Measurements from ENCODE around the gene PCDHGA11. TPM values are rescaled to one million over a fixed set of nuclear protein-coding genes. Genes with fewer than 3 reads are reported as not detected.
A peak's percentile ranks its signal among the peaks of the same experiment; 100 is the strongest.
"Not testable (repeated sequence)": the region's sequence is repeated elsewhere in the genome, so short reads cannot be mapped to it uniquely, and the experiment has no call there.

The PCDHGA11 gene
- total RNA-seq, 2 donors from 2014 or later: 0.33 to 0.55 TPM

GRCh38 chr5:141409598-141410306 lies 11.1 kb upstream of the PCDHGA11 start:
- Mint-ChIP-seq H3K27ac (no peak overlapping the region), H3K4me3 (peak overlapping the region; percentile 76), H3K4me1 (ENCODE audit: low read depth in 2 of 2) (peaks cover 31 to 36% of the 10 kb centered on the region in 2 donors), H3K36me3 (peaks cover 35% of the 10 kb centered on the region), H3K27me3 (peaks cover 26 to 65% of the 10 kb centered on the region in 2 donors), H3K9me3 (no peaks in the 10 kb centered on the region)
- DNase-seq (ENCODE audit: low spot score) (no peak), ATAC-seq (no peak)

- Mint-ChIP-seq H3K27ac (no peak overlapping the region), H3K27me3 (peaks cover 21 to 66% of the 10 kb centered on the region in 2 donors), H3K36me3 (peaks cover 35% of the 10 kb centered on the region), H3K4me3 (no peak overlapping the region), H3K9me3 (no peaks in the 10 kb centered on the region), H3K4me1 (ENCODE audit: low read depth in 2 of 2) (peaks cover 31 to 43% of the 10 kb centered on the region in 2 donors)
- no peak for ATAC-seq
- no peak for DNase-seq (ENCODE audit: low spot score)
These were observed 9.3 kb upstream of the PCDHGA11 start for GRCh38 chr5:141411575-141411974.

- peaks cover 26 to 62% of the 10 kb centered on the region in 2 donors for H3K27me3 Mint-ChIP-seq
- H3K36me3 Mint-ChIP-seq: peaks cover 39% of the 10 kb centered on the region
- ATAC-seq (peak; percentile 74 to 75), DNase-seq (ENCODE audit: low spot score) (no peak)
- peak within 1 kb of the TSS; percentile 34 to 58 for H3K27ac Mint-ChIP-seq
- peak within 1 kb of the TSS; percentile 92 for H3K4me3 Mint-ChIP-seq
- H3K4me1 Mint-ChIP-seq (ENCODE audit: low read depth in 2 of 2): peaks cover 31 to 41% of the 10 kb centered on the region in 2 donors
- H3K9me3 Mint-ChIP-seq: peaks cover 2% of the 10 kb centered on the region
These were observed 7.9 kb upstream of the PCDHGA11 start, which contains the start of gene PCDHGA10 for GRCh38 chr5:141412854-141413539. PCDHGA10 (plus strand) TSS chr5:141412987; CDS start chr5:141413176, 189 bp downstream.

DNA sequence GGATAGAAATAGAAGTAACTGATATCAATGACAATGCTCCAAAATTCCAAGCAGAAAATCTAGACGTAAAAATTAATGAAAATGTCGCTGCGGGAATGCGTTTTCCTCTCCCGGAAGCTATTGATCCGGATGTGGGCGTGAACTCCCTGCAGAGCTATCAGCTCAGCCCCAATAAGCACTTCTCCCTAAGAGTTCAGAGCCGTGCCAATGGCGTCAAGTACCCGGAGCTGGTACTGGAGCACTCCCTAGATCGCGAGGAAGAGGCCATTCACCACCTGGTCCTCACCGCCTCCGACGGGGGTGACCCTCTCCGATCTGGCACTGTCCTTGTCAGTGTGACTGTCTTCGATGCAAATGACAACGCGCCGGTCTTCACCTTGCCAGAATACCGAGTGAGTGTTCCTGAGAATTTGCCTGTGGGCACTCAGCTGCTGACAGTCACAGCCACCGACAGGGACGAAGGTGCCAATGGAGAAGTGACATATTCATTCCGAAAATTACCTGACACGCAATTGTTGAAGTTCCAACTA lies 7.2 kb upstream of the PCDHGA11 start:
- Mint-ChIP-seq H3K27ac (peak overlapping the region; percentile 34 to 58), H3K9me3 (peaks cover 5% of the 10 kb centered on the region), H3K36me3 (peaks cover 40% of the 10 kb centered on the region), H3K4me3 (peak overlapping the region; percentile 92), H3K4me1 (ENCODE audit: low read depth in 2 of 2) (peaks cover 30 to 43% of the 10 kb centered on the region in 2 donors), H3K27me3 (peaks cover 28 to 62% of the 10 kb centered on the region in 2 donors)
- ATAC-seq (no peak), DNase-seq (ENCODE audit: low spot score) (no peak)

DNA sequence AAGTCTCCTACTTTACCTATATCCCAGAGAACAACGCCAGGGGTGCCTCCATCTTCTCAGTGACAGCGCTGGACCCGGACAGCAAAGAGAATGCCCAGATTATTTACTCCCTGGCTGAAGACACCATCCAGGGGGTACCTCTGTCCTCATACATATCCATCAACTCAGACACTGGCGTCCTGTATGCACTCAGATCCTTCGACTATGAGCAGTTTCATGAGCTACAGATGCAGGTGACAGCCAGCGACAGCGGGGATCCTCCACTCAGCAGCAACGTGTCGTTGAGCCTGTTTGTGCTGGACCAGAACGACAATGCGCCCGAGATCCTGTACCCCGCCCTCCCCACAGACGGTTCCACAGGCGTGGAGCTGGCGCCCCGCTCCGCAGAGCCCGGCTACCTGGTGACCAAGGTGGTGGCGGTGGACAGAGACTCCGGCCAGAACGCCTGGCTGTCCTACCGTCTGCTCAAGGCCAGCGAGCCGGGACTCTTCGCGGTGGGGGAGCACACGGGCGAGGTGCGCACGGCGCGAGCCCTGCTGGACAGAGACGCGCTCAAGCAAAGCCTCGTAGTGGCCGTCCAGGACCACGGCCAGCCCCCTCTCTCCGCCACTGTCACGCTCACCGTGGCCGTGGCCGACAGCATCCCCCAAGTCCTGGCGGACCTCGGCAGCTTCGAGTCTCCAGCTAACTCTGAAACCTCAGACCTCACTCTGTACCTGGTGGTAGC lies 6.1 kb upstream of the PCDHGA11 start:
- H3K27ac Mint-ChIP-seq; ATAC-seq; H3K9me3 Mint-ChIP-seq; DNase-seq (ENCODE audit: low spot score): not testable (repeated sequence)
- Mint-ChIP-seq H3K4me3 (peak overlapping the region; percentile 62), H3K36me3 (peaks cover 36% of the 10 kb centered on the region), H3K4me1 (ENCODE audit: low read depth in 2 of 2) (peaks cover 24 to 45% of the 10 kb centered on the region in 2 donors), H3K27me3 (peaks cover 27 to 60% of the 10 kb centered on the region in 2 donors)

DNA sequence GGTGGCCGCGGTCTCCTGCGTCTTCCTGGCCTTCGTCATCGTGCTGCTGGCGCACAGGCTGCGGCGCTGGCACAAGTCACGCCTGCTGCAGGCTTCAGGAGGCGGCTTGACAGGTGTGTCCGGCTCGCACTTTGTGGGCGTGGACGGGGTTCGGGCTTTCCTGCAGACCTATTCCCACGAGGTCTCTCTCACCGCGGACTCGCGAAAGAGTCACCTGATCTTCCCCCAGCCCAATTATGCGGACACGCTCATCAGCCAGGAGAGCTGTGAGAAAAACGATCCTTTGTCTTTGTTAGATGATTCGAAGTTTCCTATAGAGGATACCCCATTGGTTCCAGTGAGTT lies 5.6 kb upstream of the PCDHGA11 start:
- not testable (repeated sequence) for H3K27ac Mint-ChIP-seq; H3K9me3 Mint-ChIP-seq; ATAC-seq; DNase-seq (ENCODE audit: low spot score)
- H3K36me3 Mint-ChIP-seq: peaks cover 33% of the 10 kb centered on the region
- peaks cover 22 to 42% of the 10 kb centered on the region in 2 donors for H3K4me1 Mint-ChIP-seq (ENCODE audit: low read depth in 2 of 2)
- H3K27me3 Mint-ChIP-seq: peaks cover 25 to 60% of the 10 kb centered on the region in 2 donors
- peak overlapping the region; percentile 62 for H3K4me3 Mint-ChIP-seq

GRCh38 chr5:141417494-141418172 lies 3.2 kb upstream of the PCDHGA11 start, which contains the start of gene PCDHGB7:
PCDHGB7 (plus strand) TSS chr5:141417677; CDS start chr5:141417860, 183 bp downstream.
- DNase-seq (ENCODE audit: low spot score) (peak; percentile 76), ATAC-seq (peak; percentile 82 to 92)
- Mint-ChIP-seq H3K36me3 (peaks cover 30% of the 10 kb centered on the region), H3K4me1 (ENCODE audit: low read depth in 2 of 2) (peaks cover 20 to 51% of the 10 kb centered on the region in 2 donors), H3K4me3 (peak within 1 kb of the TSS; percentile 76), H3K27ac (peak within 1 kb of the TSS in 1 of 2 donors; percentile 18), H3K27me3 (peaks cover 35 to 78% of the 10 kb centered on the region in 2 donors)
- H3K9me3 Mint-ChIP-seq: not testable (repeated sequence)

GRCh38 chr5:141419074-141419880 lies 1.6 kb upstream of the PCDHGA11 start:
- Mint-ChIP-seq H3K4me1 (ENCODE audit: low read depth in 2 of 2) (peaks cover 10 to 34% of the 10 kb centered on the region in 2 donors), H3K4me3 (no peak overlapping the region), H3K36me3 (peaks cover 23% of the 10 kb centered on the region), H3K27me3 (peaks cover 33 to 70% of the 10 kb centered on the region in 2 donors), H3K27ac (no peak overlapping the region), H3K9me3 (peaks cover 7% of the 10 kb centered on the region)
- ATAC-seq (no peak), DNase-seq (ENCODE audit: low spot score) (no peak)

DNA sequence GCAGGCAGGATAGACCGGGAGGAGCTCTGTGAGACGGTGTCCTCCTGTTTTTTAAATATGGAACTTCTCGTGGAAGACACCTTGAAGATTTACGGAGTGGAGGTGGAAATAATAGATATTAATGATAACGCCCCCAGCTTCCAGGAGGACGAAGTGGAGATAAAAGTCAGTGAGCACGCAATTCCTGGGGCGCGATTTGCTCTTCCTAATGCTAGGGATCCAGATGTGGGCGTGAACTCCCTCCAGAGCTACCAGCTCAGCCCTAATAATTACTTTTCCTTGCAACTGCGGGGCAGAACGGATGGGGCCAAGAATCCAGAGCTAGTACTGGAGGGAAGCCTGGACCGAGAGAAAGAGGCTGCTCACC lies 621 bp downstream of the PCDHGA11 start:
- Mint-ChIP-seq H3K27me3 (peaks cover 36 to 61% of the 10 kb centered on the region in 2 donors), H3K9me3 (peaks cover 7% of the 10 kb centered on the region), H3K27ac (no peak overlapping the region), H3K4me3 (peak overlapping the region; percentile 79), H3K4me1 (ENCODE audit: low read depth in 2 of 2) (peaks cover 6 to 23% of the 10 kb centered on the region in 2 donors), H3K36me3 (peaks cover 20% of the 10 kb centered on the region)
- ATAC-seq (no peak), DNase-seq (ENCODE audit: low spot score) (no peak)

DNA sequence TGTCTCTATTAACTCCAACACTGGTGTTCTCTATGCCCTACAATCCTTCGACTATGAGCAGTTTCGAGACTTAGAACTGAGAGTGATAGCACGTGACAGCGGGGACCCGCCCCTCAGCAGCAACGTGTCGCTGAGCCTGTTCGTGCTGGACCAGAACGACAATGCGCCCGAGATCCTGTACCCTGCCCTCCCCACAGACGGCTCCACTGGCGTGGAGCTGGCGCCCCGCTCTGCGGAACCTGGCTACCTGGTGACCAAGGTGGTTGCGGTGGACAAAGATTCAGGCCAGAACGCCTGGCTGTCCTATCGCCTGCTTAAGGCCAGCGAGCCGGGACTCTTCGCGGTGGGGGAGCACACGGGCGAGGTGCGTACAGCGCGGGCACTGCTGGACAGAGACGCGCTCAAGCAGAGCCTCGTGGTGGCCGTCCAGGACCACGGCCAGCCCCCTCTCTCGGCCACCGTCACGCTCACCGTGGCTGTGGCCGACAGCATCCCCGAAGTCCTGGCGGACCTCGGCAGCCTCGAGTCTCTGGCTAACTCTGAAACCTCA lies 2.0 kb downstream of the PCDHGA11 start:
- Mint-ChIP-seq H3K4me3 (peak overlapping the region; percentile 18), H3K27me3 (peaks cover 38 to 58% of the 10 kb centered on the region in 2 donors), H3K27ac (no peak overlapping the region), H3K9me3 (peaks cover 7% of the 10 kb centered on the region), H3K36me3 (peaks cover 18% of the 10 kb centered on the region), H3K4me1 (ENCODE audit: low read depth in 2 of 2) (peaks cover 5 to 21% of the 10 kb centered on the region in 2 donors)
- ATAC-seq (no peak), DNase-seq (ENCODE audit: low spot score) (no peak)

DNA sequence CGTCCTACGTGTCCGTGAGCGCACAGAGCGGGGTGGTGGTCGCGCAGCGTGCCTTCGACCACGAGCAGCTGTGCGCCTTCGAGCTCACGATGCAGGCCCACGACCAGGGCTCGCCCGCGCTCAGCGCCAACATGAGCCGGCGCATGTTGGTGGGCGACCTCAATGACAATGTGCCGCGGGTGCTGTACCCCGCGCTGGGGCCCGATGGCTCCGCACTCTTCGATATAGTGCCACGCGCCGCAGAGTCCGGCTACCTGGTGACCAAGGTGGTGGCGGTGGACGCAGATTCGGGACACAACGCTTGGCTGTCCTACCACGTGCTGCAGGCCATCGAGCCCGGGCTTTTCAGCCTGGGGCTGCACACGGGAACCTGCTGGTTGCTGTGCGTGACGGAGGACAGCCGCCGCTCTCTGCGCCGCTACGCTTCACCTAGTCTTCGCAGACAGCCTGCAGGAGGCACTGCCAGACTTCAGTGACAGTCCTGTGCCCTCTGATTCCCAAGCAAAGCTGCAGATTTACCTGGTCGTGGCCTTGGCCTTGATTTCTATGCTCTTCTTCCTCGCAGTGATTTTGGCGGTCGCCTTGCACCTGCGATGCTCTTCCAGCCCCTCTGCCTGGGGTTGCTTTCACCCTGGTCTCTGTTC lies 7.1 kb downstream of the PCDHGA11 start:
- peak in 1 of 2 donors; percentile 31 for ATAC-seq
- peaks cover 38 to 48% of the 10 kb centered on the region in 2 donors for H3K27me3 Mint-ChIP-seq
- H3K4me1 Mint-ChIP-seq (ENCODE audit: low read depth in 2 of 2): peaks cover 7 to 14% of the 10 kb centered on the region in 2 donors
- H3K4me3 Mint-ChIP-seq: no peak overlapping the region
- H3K27ac Mint-ChIP-seq: no peak overlapping the region
- H3K36me3 Mint-ChIP-seq: peaks cover 29% of the 10 kb centered on the region
- no peak for DNase-seq (ENCODE audit: low spot score)
- no peaks in the 10 kb centered on the region for H3K9me3 Mint-ChIP-seq

Measured in natural killer cell treated with Interleukin-12 subunit alpha and Interleukin-12 subunit beta and Interleukin-15 and Interleukin-18, amount 100 ng/mL, for 72 hours (primary cell).